Activated naive CD4-positive, alpha-beta T cell (primary cell): ENCODE measurements around the gene ZNF346.

ENCODE experiments used
- DNase-seq, 4 experiments: peaks; one replicate each; lab custom pipeline; 2025; lab: John Stamatoyannopoulos, UW

The ZNF346 gene

DNA sequence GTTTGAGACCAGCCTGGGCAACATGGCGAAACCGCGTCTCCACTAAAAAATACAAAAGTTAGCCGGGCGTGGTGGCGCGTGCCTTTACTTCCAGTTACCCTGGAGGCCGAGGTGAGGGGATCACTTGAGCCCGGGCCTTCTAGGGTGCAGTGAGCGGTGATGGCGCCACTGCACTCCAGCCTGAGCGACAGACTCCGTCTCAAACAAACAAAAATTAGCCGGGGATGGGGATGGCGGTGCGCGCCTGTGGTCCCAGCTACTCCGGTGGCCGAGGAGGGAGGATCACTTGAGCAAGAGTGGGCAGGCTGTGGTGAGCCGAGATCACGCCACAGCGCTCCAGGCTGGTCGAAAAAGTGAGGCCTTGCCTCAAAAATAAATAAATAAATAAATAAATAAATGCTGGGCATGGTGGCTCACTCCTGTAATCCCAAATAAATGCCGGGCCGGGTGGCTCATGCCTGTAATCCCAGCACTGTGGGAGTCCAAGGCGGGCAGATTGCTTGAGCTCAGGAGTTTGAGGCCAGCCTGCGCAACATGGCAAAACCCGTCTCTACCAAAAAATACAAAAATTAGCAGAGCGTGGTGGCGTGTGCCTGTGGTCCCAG lies 95.0 kb downstream of the ZNF346 start:
- DNase-seq = no peak

DNA sequence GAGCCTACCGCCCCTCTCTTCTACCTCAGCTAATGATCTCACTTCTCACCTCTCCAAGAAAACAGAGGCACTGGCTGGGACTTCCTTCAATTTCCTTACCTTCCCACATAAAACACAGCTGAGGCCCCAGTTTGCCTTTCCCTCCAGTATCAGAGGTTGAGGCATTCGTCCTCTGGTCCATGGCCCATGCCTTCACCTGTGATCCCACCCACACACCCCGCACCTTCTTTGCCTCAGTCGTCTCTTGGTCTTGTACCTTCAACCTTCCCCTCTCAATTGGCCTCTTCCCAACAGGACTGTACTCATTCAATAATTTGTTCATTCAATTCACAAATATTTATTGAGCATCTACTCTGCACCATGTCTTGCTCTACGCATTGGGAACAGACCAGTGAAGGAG lies 100.1 kb downstream of the ZNF346 start:
- DNase-seq = no peak

DNA sequence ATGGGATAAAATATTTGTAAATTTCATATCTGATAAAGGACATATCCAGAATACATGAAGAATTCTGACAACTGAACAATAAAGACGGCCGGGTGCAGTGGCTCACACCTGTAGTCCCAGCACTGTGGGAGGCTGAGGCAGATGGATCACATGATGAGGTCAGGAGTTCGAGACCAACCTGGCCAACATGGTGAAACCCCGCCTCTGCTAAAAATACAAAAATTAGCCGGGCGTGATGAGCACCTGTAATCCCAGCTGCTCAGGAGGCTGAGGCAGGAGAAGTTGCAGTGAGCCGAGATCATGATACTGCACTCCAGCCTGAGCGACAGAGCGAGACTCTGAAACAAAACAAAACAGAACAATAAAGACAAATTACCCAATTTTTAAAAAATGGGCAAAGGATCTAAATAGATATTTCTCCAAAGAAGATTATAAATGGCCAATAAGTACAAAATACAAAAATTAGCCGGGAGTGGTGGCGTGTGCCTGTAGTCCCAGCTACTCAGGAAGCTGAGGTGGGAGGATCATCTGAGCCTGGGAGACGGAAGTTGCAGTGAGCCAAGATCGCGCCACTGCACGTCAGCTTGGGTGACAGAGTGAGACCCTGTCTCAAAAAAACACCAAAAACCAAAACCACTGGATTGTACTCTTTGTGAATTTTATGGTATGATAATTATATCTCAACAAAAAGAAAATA lies 101.4 kb downstream of the ZNF346 start:
- no peak for DNase-seq

GRCh38 chr5:177124486-177124991 lies 102.0 kb downstream of the ZNF346 start:
- no peak for DNase-seq

- DNase-seq = no peak
These were observed 104.3 kb downstream of the ZNF346 start for GRCh38 chr5:177126771-177127170.

- no peak for DNase-seq
These were observed 106.1 kb downstream of the ZNF346 start for GRCh38 chr5:177128551-177128981.

DNA sequence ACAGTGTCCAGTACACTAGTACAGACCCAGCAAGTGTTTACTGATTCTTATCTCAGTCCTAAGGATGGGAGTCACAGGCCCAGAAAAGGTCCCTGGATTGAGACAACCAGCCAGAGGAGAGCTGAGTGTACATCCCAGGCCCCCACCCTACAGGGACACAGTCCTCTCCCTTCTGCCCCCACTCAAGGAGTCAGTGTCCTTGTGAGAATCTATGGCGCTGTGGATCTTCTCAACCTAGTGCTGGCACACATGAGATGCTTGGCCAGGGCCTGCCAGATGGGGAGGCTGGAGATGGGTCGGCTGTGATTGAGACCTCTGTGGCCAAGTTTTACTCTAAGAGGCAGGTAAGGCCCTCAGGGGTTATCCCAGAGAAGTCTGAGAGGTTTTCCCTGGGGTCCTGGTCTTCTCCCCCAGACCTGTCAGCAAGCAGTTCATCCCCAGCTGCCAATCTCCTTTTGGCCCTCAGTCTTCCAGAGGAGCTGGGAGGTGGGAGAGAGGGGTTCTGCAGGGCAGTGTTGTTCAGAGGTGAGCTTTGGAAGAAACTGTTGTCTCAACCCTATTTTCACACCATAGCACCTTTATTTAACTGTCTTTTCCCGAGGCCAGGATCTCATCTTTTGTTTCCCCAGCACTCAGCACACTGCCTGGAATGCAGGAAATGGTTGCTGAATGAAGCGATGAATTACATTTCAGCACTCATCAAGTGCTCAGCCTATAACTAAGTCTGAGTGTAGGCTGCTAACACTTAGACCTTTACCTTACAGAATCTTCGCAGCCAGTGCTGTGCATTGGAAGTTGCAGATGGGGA lies 107.9 kb downstream of the ZNF346 start:
- DNase-seq = no peak
